Activated naive CD8-positive, alpha-beta T cell treated with anti-CD3 and anti-CD28 coated beads for 36 hours (primary cell): ENCODE data around the gene CLDN15. TPM values are rescaled to one million over a fixed set of nuclear protein-coding genes. Genes with fewer than 3 reads are reported as not detected.
"Not testable (repeated sequence)": the region's sequence is repeated elsewhere in the genome, so short reads cannot be mapped to it uniquely, and the experiment has no call there.

Source experiments
- DNase-seq: peaks from one replicate; pipeline ENCODE4 v3.0.0; 2021
- H3K27ac Mint-ChIP-seq: one replicate; pipeline ENCODE4 v1.8.0; 2022; ENCODE audit warnings: mild to moderate bottlenecking, moderate library complexity, mixed read lengths
- H3K27me3 Mint-ChIP-seq: one replicate; pipeline ENCODE4 v1.8.0; 2022; ENCODE audit warnings: mild to moderate bottlenecking, mixed read lengths
- H3K36me3 Mint-ChIP-seq: one replicate; pipeline ENCODE4 v1.8.0; 2021; ENCODE audit warnings: mild to moderate bottlenecking, mixed read lengths
- H3K4me1 Mint-ChIP-seq: one replicate; pipeline ENCODE4 v1.8.0; 2021; ENCODE audit warnings: mixed read lengths
- H3K4me3 Mint-ChIP-seq: one replicate; pipeline ENCODE4 v1.8.0; 2022; ENCODE audit warnings: mild to moderate bottlenecking, moderate library complexity, mixed read lengths
- H3K9me3 Mint-ChIP-seq: one replicate; pipeline ENCODE4 v1.8.0; 2022; ENCODE audit warnings: mixed read lengths
- total RNA-seq, 2 experiments: library from RNA; stranded (reverse); gene quantifications; one replicate each; pipeline ENCODE4 v1.2.3, GENCODE V29; 2021

Gene CLDN15, protein sequence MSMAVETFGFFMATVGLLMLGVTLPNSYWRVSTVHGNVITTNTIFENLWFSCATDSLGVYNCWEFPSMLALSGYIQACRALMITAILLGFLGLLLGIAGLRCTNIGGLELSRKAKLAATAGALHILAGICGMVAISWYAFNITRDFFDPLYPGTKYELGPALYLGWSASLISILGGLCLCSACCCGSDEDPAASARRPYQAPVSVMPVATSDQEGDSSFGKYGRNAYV
- total RNA-seq: 10 to 100 TPM; 12.8 to 13.3 TPM

DNA sequence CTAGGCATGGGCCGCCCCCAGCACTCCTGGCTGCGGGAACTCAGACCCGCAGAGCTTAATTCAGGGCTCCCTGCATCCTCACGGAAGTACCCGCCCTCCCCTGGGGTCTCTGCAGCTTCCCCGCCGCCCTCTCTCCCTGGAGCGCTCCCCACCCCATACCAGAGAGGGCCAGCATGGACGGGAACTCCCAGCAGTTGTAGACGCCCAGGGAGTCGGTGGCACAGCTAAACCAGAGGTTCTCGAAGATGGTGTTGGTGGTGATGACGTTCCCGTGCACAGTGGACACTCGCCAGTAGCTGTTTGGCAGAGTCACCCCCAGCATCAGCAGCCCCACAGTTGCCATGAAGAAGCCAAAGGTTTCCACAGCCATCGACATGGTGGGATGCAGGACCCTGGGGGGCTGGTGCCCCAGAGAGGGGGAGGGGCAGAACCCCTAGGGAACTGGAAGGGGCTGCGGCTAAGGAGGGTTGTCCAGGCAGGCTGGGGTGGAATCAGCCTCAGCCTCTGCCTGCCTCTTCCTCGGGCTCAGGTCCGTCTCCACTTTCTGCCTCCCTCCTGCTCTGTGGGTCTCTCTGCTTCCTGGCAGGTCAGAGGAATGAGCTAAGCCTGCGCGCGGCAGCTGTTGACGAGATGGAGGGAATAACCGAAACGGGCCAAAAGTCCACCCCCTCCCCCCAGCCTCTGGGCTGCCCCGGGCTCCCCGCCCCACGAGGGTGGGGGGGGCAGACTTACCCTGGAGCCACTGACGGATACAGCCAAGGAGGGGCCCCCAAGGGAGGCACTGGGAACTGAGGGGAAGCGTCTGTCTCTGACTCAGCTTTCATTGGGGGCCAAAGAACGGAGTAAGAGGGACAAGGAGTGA is at the start of gene CLDN15:
CLDN15 (minus strand) TSS at position 597 of the 862 bp plus-strand sequence; CDS start at position 376, 221 bp downstream.
- peaks cover 4% of the 10 kb centered on the region for H3K4me1 Mint-ChIP-seq
- no peak for DNase-seq
- no peak within 1 kb of the TSS for H3K27ac Mint-ChIP-seq
- H3K36me3 Mint-ChIP-seq: peaks cover 3% of the 10 kb centered on the region
- H3K27me3 Mint-ChIP-seq: no peaks in the 10 kb centered on the region
- H3K9me3 Mint-ChIP-seq: no peaks in the 10 kb centered on the region
- H3K4me3 Mint-ChIP-seq: no peak within 1 kb of the TSS

DNA sequence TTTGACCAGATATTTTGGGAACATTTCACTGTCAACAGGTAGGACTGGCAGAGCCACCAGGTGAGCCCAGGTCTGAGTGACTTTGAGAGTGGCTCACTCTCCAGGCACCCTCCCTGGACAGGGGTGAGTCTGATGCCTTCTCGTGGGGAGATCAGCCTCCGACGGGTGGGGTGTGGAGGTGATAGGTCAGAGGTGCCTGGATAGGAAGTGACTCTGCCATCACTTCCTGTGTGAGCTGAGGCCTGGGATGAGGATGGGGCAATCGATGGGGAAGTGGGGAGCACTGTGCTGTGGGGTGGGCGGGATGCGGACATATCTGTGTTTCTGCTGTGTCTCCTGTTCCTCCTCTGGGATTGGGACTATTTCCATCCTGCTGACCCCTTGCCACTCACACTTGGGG is 49.4 kb upstream of the CLDN15 start:
- no peak for DNase-seq
- Mint-ChIP-seq H3K4me3 (no peak overlapping the region), H3K27me3 (peaks cover 21% of the 10 kb centered on the region), H3K36me3 (no peaks in the 10 kb centered on the region), H3K27ac (no peak overlapping the region), H3K4me1 (peaks cover 11% of the 10 kb centered on the region), H3K9me3 (no peaks in the 10 kb centered on the region)

- peaks cover 12% of the 10 kb centered on the region for H3K27me3 Mint-ChIP-seq
- not testable (repeated sequence) for H3K36me3 Mint-ChIP-seq, H3K27ac Mint-ChIP-seq, DNase-seq, H3K4me3 Mint-ChIP-seq, H3K9me3 Mint-ChIP-seq
- peaks cover 11% of the 10 kb centered on the region for H3K4me1 Mint-ChIP-seq
These were observed 48.3 kb upstream of the CLDN15 start for GRCh38 chr7:101285880-101286279.

GRCh38 chr7:101285171-101285570 is 47.6 kb upstream of the CLDN15 start:
- no peaks in the 10 kb centered on the region for H3K36me3 Mint-ChIP-seq
- no peaks in the 10 kb centered on the region for H3K9me3 Mint-ChIP-seq
- DNase-seq: no peak
- no peak overlapping the region for H3K27ac Mint-ChIP-seq
- H3K27me3 Mint-ChIP-seq: peaks cover 7% of the 10 kb centered on the region
- peaks cover 5% of the 10 kb centered on the region for H3K4me1 Mint-ChIP-seq
- H3K4me3 Mint-ChIP-seq: no peak overlapping the region

DNA sequence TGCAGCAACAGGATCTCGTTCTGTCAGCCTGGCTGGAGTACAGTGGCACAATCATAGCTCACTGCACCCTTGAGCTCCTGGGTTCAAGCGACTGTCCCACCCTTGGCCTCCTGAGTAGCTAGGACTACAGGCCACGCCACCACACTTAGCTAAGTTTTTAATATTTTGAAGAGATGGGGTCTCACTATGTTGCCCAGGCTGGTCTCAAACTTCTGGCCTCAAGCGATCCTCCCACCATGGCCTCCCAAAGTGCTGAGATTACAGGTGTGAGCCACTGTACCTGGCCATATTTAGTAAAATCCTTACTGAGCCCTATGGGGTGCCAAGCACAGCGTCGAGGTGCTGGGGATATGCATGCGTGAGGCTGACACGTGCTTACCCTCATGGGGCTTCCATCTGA is 43.3 kb upstream of the CLDN15 start:
- H3K4me3 Mint-ChIP-seq, H3K27ac Mint-ChIP-seq, DNase-seq, H3K4me1 Mint-ChIP-seq, H3K9me3 Mint-ChIP-seq, H3K36me3 Mint-ChIP-seq: not testable (repeated sequence)
- peaks cover 14% of the 10 kb centered on the region for H3K27me3 Mint-ChIP-seq

DNA sequence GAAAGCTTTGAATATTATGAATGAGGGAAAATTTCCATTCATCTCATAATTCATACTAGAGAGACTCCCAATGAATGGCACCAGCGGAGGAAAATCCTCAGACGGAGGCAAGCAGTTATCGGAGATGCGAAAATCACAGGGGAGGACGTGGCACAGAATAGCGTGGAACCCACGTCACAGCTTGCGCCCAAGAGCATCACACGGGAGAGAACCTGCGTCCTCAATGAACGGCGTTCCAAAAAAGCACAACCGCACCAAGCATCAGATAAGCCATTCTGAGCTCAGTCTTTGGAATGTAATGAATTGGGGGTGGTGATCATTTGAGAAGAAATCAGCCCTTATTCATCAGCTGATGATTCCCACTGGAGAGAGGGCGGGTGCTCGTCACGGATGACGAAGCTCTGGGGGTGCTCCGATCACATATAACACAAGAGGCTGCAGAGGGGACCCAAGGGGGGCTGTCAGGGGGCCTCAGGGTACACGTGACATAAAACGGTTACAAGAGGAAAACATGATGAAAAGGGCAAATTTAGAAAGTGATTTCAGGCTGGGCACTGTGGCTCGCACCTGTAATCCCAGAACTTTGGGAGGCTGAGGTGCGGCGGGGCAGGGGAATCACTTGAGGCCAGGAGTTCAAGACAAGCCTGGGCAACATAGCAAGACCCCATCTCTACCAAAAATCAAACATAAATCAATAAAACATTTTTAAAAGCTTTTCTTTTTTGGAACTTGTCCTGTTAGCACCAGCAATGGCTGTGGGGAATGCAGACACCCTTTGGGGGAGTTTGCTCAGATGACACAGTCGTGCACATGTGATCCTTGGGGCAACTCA is 41.1 kb upstream of the CLDN15 start:
- Mint-ChIP-seq H3K4me3 (no peak overlapping the region), H3K9me3 (no peaks in the 10 kb centered on the region), H3K36me3 (no peaks in the 10 kb centered on the region), H3K4me1 (peaks cover 2% of the 10 kb centered on the region), H3K27me3 (peaks cover 14% of the 10 kb centered on the region), H3K27ac (no peak overlapping the region)
- no peak for DNase-seq

DNA sequence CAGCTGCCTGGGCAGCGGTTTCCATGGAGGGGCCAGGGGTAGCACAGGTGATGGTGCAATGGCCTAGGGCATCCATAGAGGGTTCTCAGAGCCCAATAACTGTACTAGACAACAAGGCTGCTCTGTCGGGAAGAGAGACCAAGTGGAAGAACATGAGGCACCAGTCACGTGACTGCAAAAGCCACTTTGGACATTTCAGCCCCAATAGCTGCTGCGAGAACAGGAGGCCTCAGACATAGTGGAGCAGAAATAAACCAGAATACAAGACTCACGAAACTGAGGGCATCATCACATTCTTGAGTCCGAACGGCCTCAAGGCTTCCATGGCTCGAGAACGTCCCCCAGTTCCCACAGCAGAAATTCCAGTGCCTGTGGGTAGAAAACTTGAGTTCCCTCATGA is 39.6 kb upstream of the CLDN15 start:
- Mint-ChIP-seq H3K9me3 (no peaks in the 10 kb centered on the region), H3K27me3 (peaks cover 11% of the 10 kb centered on the region), H3K4me3 (no peak overlapping the region), H3K36me3 (no peaks in the 10 kb centered on the region), H3K27ac (no peak overlapping the region), H3K4me1 (no peaks in the 10 kb centered on the region)
- DNase-seq: no peak

GRCh38 chr7:101273206-101273605 is 35.6 kb upstream of the CLDN15 start:
- H3K27ac Mint-ChIP-seq: no peak overlapping the region
- H3K4me3 Mint-ChIP-seq: no peak overlapping the region
- H3K36me3 Mint-ChIP-seq: no peaks in the 10 kb centered on the region
- H3K9me3 Mint-ChIP-seq: no peaks in the 10 kb centered on the region
- H3K27me3 Mint-ChIP-seq: peaks cover 12% of the 10 kb centered on the region
- no peaks in the 10 kb centered on the region for H3K4me1 Mint-ChIP-seq
- no peak for DNase-seq

- H3K27me3 Mint-ChIP-seq: peaks cover 12% of the 10 kb centered on the region
- H3K27ac Mint-ChIP-seq: no peak overlapping the region
- no peaks in the 10 kb centered on the region for H3K36me3 Mint-ChIP-seq
- no peak overlapping the region for H3K4me3 Mint-ChIP-seq
- H3K4me1 Mint-ChIP-seq: peaks cover 2% of the 10 kb centered on the region
- no peak for DNase-seq
- no peaks in the 10 kb centered on the region for H3K9me3 Mint-ChIP-seq
These were observed 33.4 kb upstream of the CLDN15 start for GRCh38 chr7:101271021-101271420.

GRCh38 chr7:101269664-101270063 is 32.1 kb upstream of the CLDN15 start:
- Mint-ChIP-seq H3K9me3 (no peaks in the 10 kb centered on the region), H3K4me3 (no peak overlapping the region), H3K27ac (no peak overlapping the region), H3K27me3 (peaks cover 16% of the 10 kb centered on the region), H3K4me1 (peaks cover 5% of the 10 kb centered on the region), H3K36me3 (no peaks in the 10 kb centered on the region)
- no peak for DNase-seq

GRCh38 chr7:101265622-101266516 is 28.3 kb upstream of the CLDN15 start:
- Mint-ChIP-seq H3K4me3 (no peak overlapping the region), H3K36me3 (no peaks in the 10 kb centered on the region), H3K27me3 (peaks cover 8% of the 10 kb centered on the region), H3K27ac (no peak overlapping the region), H3K4me1 (peaks cover 5% of the 10 kb centered on the region), H3K9me3 (no peaks in the 10 kb centered on the region)
- DNase-seq: no peak

- H3K4me1 Mint-ChIP-seq, H3K36me3 Mint-ChIP-seq, H3K4me3 Mint-ChIP-seq, DNase-seq, H3K27me3 Mint-ChIP-seq, H3K27ac Mint-ChIP-seq, H3K9me3 Mint-ChIP-seq: not testable (repeated sequence)
These were observed 26.6 kb upstream of the CLDN15 start for GRCh38 chr7:101264102-101264706.

DNA sequence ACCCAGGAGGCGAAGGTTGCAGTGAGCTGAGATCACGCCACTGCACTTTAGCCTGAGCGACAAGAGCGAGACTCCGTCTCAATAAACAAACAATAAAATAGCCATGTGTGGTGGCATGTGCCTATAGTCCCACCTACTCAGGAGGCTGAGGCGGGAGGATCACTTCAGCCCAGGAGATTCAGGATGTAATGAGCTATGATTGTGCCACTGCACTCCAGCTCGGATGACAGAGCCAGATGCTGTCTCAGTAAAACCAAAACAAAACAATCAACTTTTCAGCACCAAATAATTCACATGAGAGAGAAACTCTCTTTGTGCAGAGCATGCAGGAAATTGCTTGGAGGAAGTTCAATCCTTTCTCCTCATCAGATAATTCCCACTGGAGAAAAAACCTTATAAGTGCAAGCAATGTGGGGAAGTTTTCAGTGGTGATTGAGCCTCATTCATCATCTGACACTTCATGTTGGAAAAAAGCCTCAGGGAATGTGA is 20.7 kb upstream of the CLDN15 start:
- H3K4me3 Mint-ChIP-seq: no peak overlapping the region
- H3K27ac Mint-ChIP-seq: no peak overlapping the region
- DNase-seq: no peak
- H3K4me1 Mint-ChIP-seq: no peaks in the 10 kb centered on the region
- peaks cover 9% of the 10 kb centered on the region for H3K27me3 Mint-ChIP-seq
- no peaks in the 10 kb centered on the region for H3K36me3 Mint-ChIP-seq
- H3K9me3 Mint-ChIP-seq: no peaks in the 10 kb centered on the region

DNA sequence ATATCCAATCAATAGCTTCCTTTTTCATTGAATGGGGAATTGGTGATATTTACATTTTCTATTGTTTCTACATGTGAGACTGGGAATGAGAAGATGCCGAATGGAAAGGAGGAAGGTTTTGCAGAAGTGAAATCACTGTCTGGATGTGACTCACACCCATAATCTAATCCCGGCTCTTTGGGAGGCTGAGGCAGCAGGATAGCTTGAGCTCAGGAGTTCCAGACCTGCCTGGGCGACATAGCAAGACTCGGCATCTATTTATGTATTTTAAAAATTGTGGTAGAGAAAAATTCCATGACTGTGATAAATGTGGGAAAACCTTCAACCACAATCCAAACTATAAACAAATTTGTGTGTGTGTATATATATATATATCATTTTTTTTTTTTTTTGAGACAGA is 18.2 kb upstream of the CLDN15 start:
- DNase-seq: no peak
- H3K9me3 Mint-ChIP-seq: no peaks in the 10 kb centered on the region
- H3K36me3 Mint-ChIP-seq: peaks cover 7% of the 10 kb centered on the region
- H3K4me1 Mint-ChIP-seq: peaks cover 7% of the 10 kb centered on the region
- no peak overlapping the region for H3K4me3 Mint-ChIP-seq
- peaks cover 5% of the 10 kb centered on the region for H3K27me3 Mint-ChIP-seq
- no peak overlapping the region for H3K27ac Mint-ChIP-seq
